GM19035 (cell line): ENCODE data around the gene RBM18.
A peak's percentile ranks its signal among the peaks of the same experiment; 100 is the strongest.

Experiments used
- ATAC-seq: cut with Tn5 transposase; IDR thresholded peaks from one replicate; pipeline ENCODE4 v1.9.1; 2021; ENCODE audit not compliant: unreplicated experiment

RBM18 gene

GRCh38 chr9:122264360-122265148 lies at the start of gene RBM18, which contains the start of gene MRRF:
RBM18 (minus strand) TSS chr9:122264840; CDS start chr9:122261492, 3,348 bp downstream.
MRRF (plus strand) TSS chr9:122264882; CDS start chr9:122270892, 6,010 bp downstream.
- ATAC-seq: peak; percentile 83

GRCh38 chr9:122314165-122314564 lies 49.5 kb upstream of the RBM18 start:
- ATAC-seq: no peak

GRCh38 chr9:122309861-122310260 lies 45.2 kb upstream of the RBM18 start:
- no peak for ATAC-seq

- no peak for ATAC-seq
Measured at GRCh38 chr9:122307925-122308324, 43.3 kb upstream of the RBM18 start.

GRCh38 chr9:122307061-122307460 lies 42.4 kb upstream of the RBM18 start:
- ATAC-seq: no peak

GRCh38 chr9:122302237-122303093 lies 37.8 kb upstream of the RBM18 start:
- no peak for ATAC-seq

- ATAC-seq: no peak
Measured at GRCh38 chr9:122297512-122297911, 32.9 kb upstream of the RBM18 start.

GRCh38 chr9:122294531-122294930 lies 29.9 kb upstream of the RBM18 start:
- ATAC-seq: no peak

- no peak for ATAC-seq
Measured at GRCh38 chr9:122291458-122291857, 26.8 kb upstream of the RBM18 start.

- no peak for ATAC-seq
Measured at GRCh38 chr9:122287214-122287720, 22.6 kb upstream of the RBM18 start.

- no peak for ATAC-seq
Measured at GRCh38 chr9:122286764-122287163, 22.1 kb upstream of the RBM18 start.

GRCh38 chr9:122281368-122281767 lies 16.7 kb upstream of the RBM18 start:
- ATAC-seq: no peak

- no peak for ATAC-seq
Measured at GRCh38 chr9:122277285-122277897, 12.8 kb upstream of the RBM18 start.

GRCh38 chr9:122276096-122276495 lies 11.5 kb upstream of the RBM18 start:
- ATAC-seq: no peak

- ATAC-seq: no peak
Measured at GRCh38 chr9:122274055-122274454, 9.4 kb upstream of the RBM18 start.

- no peak for ATAC-seq
Measured at GRCh38 chr9:122268041-122268814, 3.6 kb upstream of the RBM18 start.

GRCh38 chr9:122265149-122265915 lies 692 bp upstream of the RBM18 start:
- peak; percentile 30 for ATAC-seq

- no peak for ATAC-seq
Measured at GRCh38 chr9:122263699-122264349, 816 bp downstream of the RBM18 start.

- no peak for ATAC-seq
Measured at GRCh38 chr9:122262073-122262472, 2.6 kb downstream of the RBM18 start.
